ENCODE measurements around the gene GGT7. TPM values are rescaled to one million over a fixed set of nuclear protein-coding genes. Genes with fewer than 3 reads are reported as not detected.

Gene GGT7
- total and polyA plus RNA-seq, 2 of the 4 experiments (the other 2 are of a cell fraction): 3.4 to 25.9 TPM

GRCh38 chr20:34904202-34904621 lies 31.6 kb upstream of the GGT7 start:
- Histone ChIP-seq H3K4me3 (ENCODE audit: insufficient read depth, low read depth, low read length) (no peak overlapping the region), H3K27ac (ENCODE audit: insufficient read depth, low read length) (no peak overlapping the region), H2AK5ac (ENCODE audit: low read depth, low read length) (no peak overlapping the region), H3K18ac (ENCODE audit: low read depth, low read length) (no peak overlapping the region), H2BK20ac (ENCODE audit: low read depth, low read length) (no peak overlapping the region), H4K5ac (ENCODE audit: low read depth, low read length) (no peak overlapping the region), H4K91ac (ENCODE audit: insufficient read depth, low read depth, low read length) (no peak overlapping the region), H3K14ac (replicated peaks; ENCODE audit: low read depth, low read length) (no peak overlapping the region), H4K8ac (ENCODE audit: low read depth in 2 of 2, low read length in 2 of 2) (no peak overlapping the region), H3K4me1 (ENCODE audit: control insufficient read depth, insufficient read depth, low read length) (peaks cover 6% of the 10 kb centered on the region), H3K36me3 (ENCODE audit: control insufficient read depth, insufficient read depth, low read length) (peaks cover 2% of the 10 kb centered on the region; the same call in 1 of the 2 replicates), H3K4me2 (ENCODE audit: low read depth, low read length) (no peak overlapping the region), H2AK9ac (replicated peaks; ENCODE audit: low read depth, low read length, poor library complexity) (no peak overlapping the region), H3K4ac (ENCODE audit: low read depth, low read length) (no peak overlapping the region), H2AFZ (replicated peaks; ENCODE audit: low read length, poor library complexity) (no peak overlapping the region), H3K79me1 (ENCODE audit: low read depth in 1 of 2, low read length in 2 of 2) (peaks cover 0 to 25% of the 10 kb centered on the region in 2 experiments), H3K9ac (ENCODE audit: low read depth, low read length) (no peak overlapping the region), H4K20me1 (ENCODE audit: insufficient read depth, low read length) (peaks cover 5% of the 10 kb centered on the region; the same call in 1 of the 2 replicates), H3K56ac (ENCODE audit: extremely low read depth, insufficient read depth, low read length) (no peak overlapping the region), H3K23ac (ENCODE audit: low read depth, low read length) (no peak overlapping the region; the same call in 1 of the 2 replicates), H3K9me3 (ENCODE audit: control insufficient read depth, insufficient read depth, low read length) (no peaks in the 10 kb centered on the region), H3K27me3 (ENCODE audit: control insufficient read depth, insufficient read depth, low read length) (no peaks in the 10 kb centered on the region), H2BK15ac (ENCODE audit: low read depth, low read length) (no peak overlapping the region), H3K9me1 (ENCODE audit: insufficient read depth, low read length) (peaks cover 16% of the 10 kb centered on the region), H2BK5ac (ENCODE audit: low read depth, low read length, poor library complexity, severe bottlenecking) (no peak overlapping the region), H2BK120ac (ENCODE audit: low read depth, low read length) (no peak overlapping the region)
- no TSS peak for BruUV-seq (replicated peaks)
- in situ Hi-C loops (cut with MboI; ENCODE audit: low sequenced_read_pairs): no loop called here
- TF ChIP-seq BHLHE40 (IDR thresholded peaks at IDR 0.05; ENCODE audit: low read depth, low read length) (no peak), RAD21 (IDR thresholded peaks at IDR 0.05; ENCODE audit: low read length) (no peak), MAZ (IDR thresholded peaks at IDR 0.05; ENCODE audit: borderline replicate concordance, low read depth, low read length) (no peak), RFX5 (IDR thresholded peaks at IDR 0.05; ENCODE audit: low read depth, low read length) (no peak), USF2 (IDR thresholded peaks at IDR 0.05; ENCODE audit: low read depth, low read length) (no peak), MXI1 (IDR thresholded peaks at IDR 0.05; ENCODE audit: borderline replicate concordance, low read depth, low read length) (no peak), POLR2A (IDR thresholded peaks at IDR 0.05; ENCODE audit: low read depth, low read length) (no peak), CEBPB (IDR thresholded peaks at IDR 0.05; ENCODE audit: low read depth, low read length) (no peak), RCOR1 (IDR thresholded peaks at IDR 0.05; ENCODE audit: insufficient replicate concordance, low read length) (no peak), CHD1 (IDR thresholded peaks at IDR 0.05; ENCODE audit: low read depth, low read length) (no peak), ELK1 (IDR thresholded peaks at IDR 0.05; ENCODE audit: borderline replicate concordance, low read depth, low read length) (no peak)
- DNase-seq (no peak), ATAC-seq (ENCODE audit: low read depth) (no peak)
- CTCF ChIA-PET: interaction anchor here (0.6 kb wide), 2 partner anchors 12 to 21 kb away, joined by 3 to 5 read pairs; no protein-coding TSS in a partner anchor
- 45% methylated on average over 2 of the region's 3 CpGs; no CpG with 5 or more reads in 1 of the 2 experiments for WGBS, 2 experiments (ENCODE audit: extremely low coverage in 2 of 2, insufficient read length in 1 of 2)
- dilution Hi-C loops (cut with HindIII; ENCODE audit: low sequenced_read_pairs, unreplicated experiment): no loop called here
- intact Hi-C loops (cut with micrococcal nuclease): no loop called here
- POLR2A ChIA-PET (ENCODE audit: unreplicated experiment): no interaction called here
